Activated T-cell treated with anti-CD3 and anti-CD28 coated beads, Interleukin-2, amount 50 U/mL, for 24 hours (primary cell): ENCODE results near the gene ZNF646.

Source experiments
- DNase-seq: peaks from one replicate; pipeline ENCODE4 v3.0.0-alpha.2; 2020
- H3K27ac Mint-ChIP-seq: 2 replicates; pipeline ENCODE4 v1.8.0; 2020; ENCODE audit warnings: mild to moderate bottlenecking, mixed read lengths
- H3K27me3 Mint-ChIP-seq: 2 replicates; pipeline ENCODE4 v1.8.0; 2020; ENCODE audit warnings: mixed read lengths
- H3K36me3 Mint-ChIP-seq: 2 replicates; pipeline ENCODE4 v1.8.0; 2020; ENCODE audit warnings: low read depth, mixed read lengths
- H3K4me1 Mint-ChIP-seq: 2 replicates; pipeline ENCODE4 v1.8.0; 2020; ENCODE audit warnings: low read depth, mixed read lengths
- H3K4me3 Mint-ChIP-seq: 2 replicates; pipeline ENCODE4 v1.8.0; 2020; ENCODE audit warnings: mild to moderate bottlenecking, moderate library complexity, mixed read lengths
- H3K9me3 Mint-ChIP-seq: 2 replicates; pipeline ENCODE4 v1.8.0; 2020; ENCODE audit warnings: mixed read lengths

Gene ZNF646

DNA sequence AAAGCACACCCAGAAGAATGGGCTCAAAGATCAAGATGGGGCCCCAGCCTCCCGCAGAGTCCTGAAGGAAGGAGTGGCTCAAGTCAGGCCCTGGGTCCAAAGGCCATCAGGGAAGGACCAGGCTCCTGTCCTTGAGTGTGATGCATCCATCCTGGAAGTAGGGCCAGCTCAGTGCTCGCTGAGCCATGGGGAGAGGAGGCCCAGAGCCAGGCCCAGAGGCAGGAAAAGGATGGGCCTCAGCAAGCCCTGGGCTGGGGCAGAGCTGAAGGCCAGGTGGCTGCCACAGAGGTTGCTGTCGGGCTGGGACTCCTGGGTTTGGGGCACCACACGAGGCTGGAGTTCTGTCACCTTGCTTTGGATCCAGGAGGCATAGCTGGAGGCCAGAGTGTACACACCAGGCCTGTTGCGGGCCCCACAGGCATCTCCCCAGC, 57.6 kb downstream of the ZNF646 start:
- Mint-ChIP-seq H3K36me3 (peaks cover 64% of the 10 kb centered on the region), H3K27me3 (no peaks in the 10 kb centered on the region), H3K27ac (no peak overlapping the region), H3K4me3 (no peak overlapping the region), H3K4me1 (peaks cover 2% of the 10 kb centered on the region), H3K9me3 (no peaks in the 10 kb centered on the region)
- DNase-seq: no peak

- H3K36me3 Mint-ChIP-seq: peaks cover 58% of the 10 kb centered on the region
- H3K4me1 Mint-ChIP-seq: peaks cover 2% of the 10 kb centered on the region
- H3K27ac Mint-ChIP-seq: no peak overlapping the region
- no peak for DNase-seq
- no peaks in the 10 kb centered on the region for H3K9me3 Mint-ChIP-seq
- no peak overlapping the region for H3K4me3 Mint-ChIP-seq
- H3K27me3 Mint-ChIP-seq: no peaks in the 10 kb centered on the region
Observed at GRCh38 chr16:31132303-31132979, 58.2 kb downstream of the ZNF646 start.

GRCh38 chr16:31133046-31133501, 58.9 kb downstream of the ZNF646 start:
- H3K4me1 Mint-ChIP-seq: peaks cover 2% of the 10 kb centered on the region
- no peak for DNase-seq
- H3K27me3 Mint-ChIP-seq: no peaks in the 10 kb centered on the region
- no peak overlapping the region for H3K4me3 Mint-ChIP-seq
- no peak overlapping the region for H3K27ac Mint-ChIP-seq
- peaks cover 52% of the 10 kb centered on the region for H3K36me3 Mint-ChIP-seq
- H3K9me3 Mint-ChIP-seq: no peaks in the 10 kb centered on the region
